HepG2 (cell line): ENCODE results near the gene RAP1GAP2. TPM values are rescaled to one million over a fixed set of nuclear protein-coding genes. Genes with fewer than 3 reads are reported as not detected.

Experiments
- DNMT3B ChIP-seq: conservative IDR thresholded peaks from 2 replicates; pipeline ENCODE4 v1.6.1; 2016; ENCODE audit warnings: missing biosample characterization, control low read depth
- DR1 ChIP-seq: sonication (generic); formaldehyde crosslinking; IDR thresholded peaks from 2 replicates; pipeline ENCODE4 v1.8.0; 2021; ENCODE audit warnings: mild to moderate bottlenecking, missing genetic modification reagents, inconsistent platforms
- HOXA7 ChIP-seq: sonication (generic); formaldehyde crosslinking; IDR thresholded peaks from 2 replicates; pipeline ENCODE4 v1.8.1; 2022; ENCODE audit warnings: mild to moderate bottlenecking, missing genetic modification reagents, moderate library complexity
- KLF6 ChIP-seq: IDR thresholded peaks from 2 replicates; pipeline ENCODE4 v1.8.0; 2016; ENCODE audit warnings: missing biosample characterization, missing genetic modification reagents
- NFE2L1 ChIP-seq: sonication (generic); formaldehyde crosslinking; IDR thresholded peaks from 2 replicates; pipeline ENCODE4 v1.4.0; 2020; ENCODE audit warnings: missing genetic modification reagents, mild to moderate bottlenecking, borderline replicate concordance
- SP1 ChIP-seq, 2 experiments: fragments of 450-650 bp in 1 of 2; sonication (generic) in 1 of 2; formaldehyde crosslinking in 1 of 2; IDR thresholded peaks; 2 replicates each; pipeline versions ENCODE4 v1.4.0 to v1.6.1; 2016 to 2020; ENCODE audit warnings: missing genetic modification reagents in 1 of 2
- ZBTB7B ChIP-seq: sonication (generic); formaldehyde crosslinking; IDR thresholded peaks from 2 replicates; pipeline ENCODE4 v1.4.0; 2020; ENCODE audit warnings: missing genetic modification reagents
- ZFP62 ChIP-seq: sonication (generic); formaldehyde crosslinking; IDR thresholded peaks from 2 replicates; pipeline ENCODE4 v1.4.0; 2020; ENCODE audit warnings: missing genetic modification reagents
- ZNF326 ChIP-seq: sonication (generic); formaldehyde crosslinking; IDR thresholded peaks from 2 replicates; pipeline ENCODE4 v1.4.0; 2020; ENCODE audit warnings: missing genetic modification reagents, borderline replicate concordance
- ZNF644 ChIP-seq: IDR thresholded peaks from 2 replicates; pipeline ENCODE4 v1.6.1; 2016; ENCODE audit warnings: low read depth
- ZSCAN12 ChIP-seq: sonication (generic); formaldehyde crosslinking; IDR thresholded peaks from 2 replicates; pipeline ENCODE4 v1.9.0; 2021; ENCODE audit warnings: mild to moderate bottlenecking, missing genetic modification reagents
- polyA plus RNA-seq, 8 experiments: library from polyadenylated mRNA; depleted of rRNA in 3 of 8; stranded (reverse) in 7 of 8; unstranded in 1 of 8; fragments of >200 nt; fragmentation: Illumina TruSeq in 4 of 8; extraction: Trizol in 4 of 8; gene quantifications; 2 replicates each; pipeline versions ENCODE4 v1.2.1 to v1.2.3, GENCODE V29; 2011 to 2016; ENCODE audit warnings: low read depth in 4 of 8, missing spikeins in 1 of 8, mixed read lengths in 1 of 8; ENCODE audit not compliant: insufficient read depth in 1 of 8
- total RNA-seq, 5 experiments: library from RNA; depleted of rRNA; stranded (reverse); fragments of >200 nt; fragmentation: Illumina TruSeq; extraction: Trizol; gene quantifications; 2 replicates each; pipeline ENCODE4 v1.2.3, GENCODE V29; 2016; ENCODE audit warnings: low read depth in 1 of 5
- TF ChIP-seq, protein P1 (sequence below): sonication (generic); formaldehyde crosslinking; IDR thresholded peaks from 2 replicates; pipeline ENCODE4 v1.8.0; 2022; ENCODE audit warnings: missing genetic modification reagents, low read depth, mild to moderate bottlenecking, borderline replicate concordance
- TF ChIP-seq, protein P2 (sequence below): sonication (generic); formaldehyde crosslinking; IDR thresholded peaks from 2 replicates; pipeline ENCODE4 v1.8.1; 2023; ENCODE audit warnings: mild to moderate bottlenecking, moderate library complexity, missing genetic modification reagents
- TF ChIP-seq, protein P3 (sequence below): sonication (generic); formaldehyde crosslinking; IDR thresholded peaks from 2 replicates; pipeline ENCODE4 v1.4.0; 2020; ENCODE audit warnings: missing genetic modification reagents
- TF ChIP-seq, protein P4 (sequence below): sonication (generic); formaldehyde crosslinking; IDR thresholded peaks from 2 replicates; pipeline ENCODE4 v1.4.0; 2020; ENCODE audit warnings: missing genetic modification reagents, borderline replicate concordance
- TF ChIP-seq, protein P5 (sequence below): sonication (generic); formaldehyde crosslinking; IDR thresholded peaks from 2 replicates; pipeline ENCODE4 v1.4.0; 2020; ENCODE audit warnings: missing genetic modification reagents

The RAP1GAP2 gene
- total and polyA plus RNA-seq, 2 of the 13 experiments (the other 11 are each of a cell fraction or from before 2014, with no cell fraction given) = 10.9 to 12.0 TPM

DNA sequence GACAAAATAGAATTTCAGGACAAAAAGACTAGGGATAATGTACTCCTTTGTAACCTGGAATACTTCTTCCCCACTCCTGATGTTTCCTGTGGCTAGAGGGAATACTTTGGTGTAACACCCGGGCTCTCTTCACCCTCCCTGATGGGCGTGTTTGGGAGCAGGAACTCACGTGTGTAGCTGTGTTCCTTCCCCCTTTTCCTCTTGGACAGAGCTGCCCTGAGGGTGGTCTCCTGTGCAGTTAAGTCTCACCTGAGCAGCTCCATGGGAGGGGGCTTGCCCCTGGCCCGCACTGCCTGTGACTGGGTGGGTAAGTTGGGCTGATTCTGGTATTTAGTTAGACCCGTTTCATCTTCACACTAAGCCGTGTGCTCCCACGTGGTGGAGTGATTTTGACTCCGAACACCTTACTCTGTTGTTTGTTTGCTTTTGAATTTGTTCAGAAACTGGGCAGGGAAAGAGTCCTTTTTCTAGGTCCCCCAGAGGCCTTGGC lies 179.3 kb downstream of the RAP1GAP2 start (continued):
- TF ChIP-seq, protein P1, sequence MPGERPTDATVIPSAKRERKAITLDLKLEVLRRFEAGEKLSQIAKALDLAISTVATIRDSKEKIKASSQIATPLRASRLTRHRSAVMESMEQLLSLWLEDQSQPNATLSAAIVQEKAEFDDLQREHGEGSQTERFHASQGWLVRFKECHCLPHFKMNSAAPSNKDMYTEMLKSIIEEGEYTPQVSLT = no peak
- TF ChIP-seq DNMT3B = no peak; the same call in 1 of the 2 replicates
- TF ChIP-seq NFE2L1 (CRISPR knock-in tag) = no peak
- TF ChIP-seq KLF6 (CRISPR knock-in tag) = peak; percentile 74; the same call in 1 of the 2 replicates
- TF ChIP-seq SP1 (IDR thresholded peaks at IDR 0.05) = no peak
- peak; percentile 86 for TF ChIP-seq SP1 (CRISPR knock-in tag; IDR thresholded peaks at IDR 0.05)
- no peak; the same call in 1 of the 2 replicates for TF ChIP-seq HOXA7 (CRISPR knock-in tag)
- no peak for TF ChIP-seq ZNF326
- TF ChIP-seq, protein P2, sequence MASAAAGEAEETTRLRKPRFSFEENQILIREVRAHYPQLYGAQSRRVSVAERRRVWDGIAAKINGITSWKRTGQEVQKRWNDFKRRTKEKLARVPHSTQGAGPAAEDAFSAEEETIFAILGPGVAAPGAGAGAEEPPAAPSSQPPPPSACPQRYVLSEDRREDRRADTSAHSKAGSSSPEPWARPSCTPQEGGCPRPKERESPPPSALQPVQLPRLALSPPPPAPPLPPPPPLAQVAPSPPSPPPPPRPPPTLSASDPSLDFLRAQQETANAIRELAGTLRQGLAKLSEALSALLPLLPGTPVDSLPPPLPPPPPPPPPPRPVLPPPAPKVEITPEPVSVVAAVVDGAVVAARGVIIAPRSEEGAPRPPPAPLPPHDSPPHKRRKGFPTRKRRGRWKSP (CRISPR knock-in tag) = no peak; the same call in 1 of the 2 replicates
- no peak for TF ChIP-seq ZFP62 (CRISPR knock-in tag)
- TF ChIP-seq ZSCAN12 (CRISPR knock-in tag) = 0 out of 2 replicates have a peak, but pooled peaks have one; percentile 32
- peak; percentile 42; the same call in 1 of the 2 replicates for TF ChIP-seq ZNF644 (CRISPR knock-in tag)
- TF ChIP-seq, protein P3, sequence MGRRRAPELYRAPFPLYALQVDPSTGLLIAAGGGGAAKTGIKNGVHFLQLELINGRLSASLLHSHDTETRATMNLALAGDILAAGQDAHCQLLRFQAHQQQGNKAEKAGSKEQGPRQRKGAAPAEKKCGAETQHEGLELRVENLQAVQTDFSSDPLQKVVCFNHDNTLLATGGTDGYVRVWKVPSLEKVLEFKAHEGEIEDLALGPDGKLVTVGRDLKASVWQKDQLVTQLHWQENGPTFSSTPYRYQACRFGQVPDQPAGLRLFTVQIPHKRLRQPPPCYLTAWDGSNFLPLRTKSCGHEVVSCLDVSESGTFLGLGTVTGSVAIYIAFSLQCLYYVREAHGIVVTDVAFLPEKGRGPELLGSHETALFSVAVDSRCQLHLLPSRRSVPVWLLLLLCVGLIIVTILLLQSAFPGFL (CRISPR knock-in tag) = no peak
- TF ChIP-seq ZBTB7B = peak; percentile 78
- TF ChIP-seq, protein P4, sequence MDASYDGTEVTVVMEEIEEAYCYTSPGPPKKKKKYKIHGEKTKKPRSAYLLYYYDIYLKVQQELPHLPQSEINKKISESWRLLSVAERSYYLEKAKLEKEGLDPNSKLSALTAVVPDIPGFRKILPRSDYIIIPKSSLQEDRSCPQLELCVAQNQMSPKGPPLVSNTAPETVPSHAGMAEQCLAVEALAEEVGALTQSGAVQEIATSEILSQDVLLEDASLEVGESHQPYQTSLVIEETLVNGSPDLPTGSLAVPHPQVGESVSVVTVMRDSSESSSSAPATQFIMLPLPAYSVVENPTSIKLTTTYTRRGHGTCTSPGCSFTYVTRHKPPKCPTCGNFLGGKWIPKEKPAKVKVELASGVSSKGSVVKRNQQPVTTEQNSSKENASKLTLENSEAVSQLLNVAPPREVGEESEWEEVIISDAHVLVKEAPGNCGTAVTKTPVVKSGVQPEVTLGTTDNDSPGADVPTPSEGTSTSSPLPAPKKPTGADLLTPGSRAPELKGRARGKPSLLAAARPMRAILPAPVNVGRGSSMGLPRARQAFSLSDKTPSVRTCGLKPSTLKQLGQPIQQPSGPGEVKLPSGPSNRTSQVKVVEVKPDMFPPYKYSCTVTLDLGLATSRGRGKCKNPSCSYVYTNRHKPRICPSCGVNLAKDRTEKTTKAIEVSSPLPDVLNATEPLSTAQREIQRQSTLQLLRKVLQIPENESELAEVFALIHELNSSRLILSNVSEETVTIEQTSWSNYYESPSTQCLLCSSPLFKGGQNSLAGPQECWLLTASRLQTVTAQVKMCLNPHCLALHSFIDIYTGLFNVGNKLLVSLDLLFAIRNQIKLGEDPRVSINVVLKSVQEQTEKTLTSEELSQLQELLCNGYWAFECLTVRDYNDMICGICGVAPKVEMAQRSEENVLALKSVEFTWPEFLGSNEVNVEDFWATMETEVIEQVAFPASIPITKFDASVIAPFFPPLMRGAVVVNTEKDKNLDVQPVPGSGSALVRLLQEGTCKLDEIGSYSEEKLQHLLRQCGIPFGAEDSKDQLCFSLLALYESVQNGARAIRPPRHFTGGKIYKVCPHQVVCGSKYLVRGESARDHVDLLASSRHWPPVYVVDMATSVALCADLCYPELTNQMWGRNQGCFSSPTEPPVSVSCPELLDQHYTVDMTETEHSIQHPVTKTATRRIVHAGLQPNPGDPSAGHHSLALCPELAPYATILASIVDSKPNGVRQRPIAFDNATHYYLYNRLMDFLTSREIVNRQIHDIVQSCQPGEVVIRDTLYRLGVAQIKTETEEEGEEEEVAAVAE (CRISPR knock-in tag) = peak; percentile 84; the same call in 1 of the 2 replicates
- TF ChIP-seq DR1 (CRISPR knock-in tag) = no peak
- TF ChIP-seq, protein P5, sequence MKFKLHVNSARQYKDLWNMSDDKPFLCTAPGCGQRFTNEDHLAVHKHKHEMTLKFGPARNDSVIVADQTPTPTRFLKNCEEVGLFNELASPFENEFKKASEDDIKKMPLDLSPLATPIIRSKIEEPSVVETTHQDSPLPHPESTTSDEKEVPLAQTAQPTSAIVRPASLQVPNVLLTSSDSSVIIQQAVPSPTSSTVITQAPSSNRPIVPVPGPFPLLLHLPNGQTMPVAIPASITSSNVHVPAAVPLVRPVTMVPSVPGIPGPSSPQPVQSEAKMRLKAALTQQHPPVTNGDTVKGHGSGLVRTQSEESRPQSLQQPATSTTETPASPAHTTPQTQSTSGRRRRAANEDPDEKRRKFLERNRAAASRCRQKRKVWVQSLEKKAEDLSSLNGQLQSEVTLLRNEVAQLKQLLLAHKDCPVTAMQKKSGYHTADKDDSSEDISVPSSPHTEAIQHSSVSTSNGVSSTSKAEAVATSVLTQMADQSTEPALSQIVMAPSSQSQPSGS (CRISPR knock-in tag) = peak; percentile 60
